GM13976 (cell line): ENCODE results near the gene AMDHD2.

Source experiments
- DNase-seq: peaks from one replicate; pipeline ENCODE4 v3.0.0; 2012; ENCODE audit warnings: low spot score
- CTCF ChIP-seq: IDR thresholded peaks from 2 replicates; pipeline ENCODE4 v1.5.1; 2012; ENCODE audit warnings: borderline replicate concordance, mild to moderate bottlenecking; ENCODE audit not compliant: insufficient read depth; ENCODE audit errors: extremely low read depth, missing control alignments, control extremely low read depth
- in situ Hi-C: fragments of 300-500 bp; cut with MboI; formaldehyde crosslinking; loops from one replicate; pipeline ENCODE4 v1.12.0; 2022; ENCODE audit warnings: low sequenced_read_pairs, mixed read lengths, inconsistent platforms; ENCODE audit not compliant: unreplicated experiment

The AMDHD2 gene

DNA sequence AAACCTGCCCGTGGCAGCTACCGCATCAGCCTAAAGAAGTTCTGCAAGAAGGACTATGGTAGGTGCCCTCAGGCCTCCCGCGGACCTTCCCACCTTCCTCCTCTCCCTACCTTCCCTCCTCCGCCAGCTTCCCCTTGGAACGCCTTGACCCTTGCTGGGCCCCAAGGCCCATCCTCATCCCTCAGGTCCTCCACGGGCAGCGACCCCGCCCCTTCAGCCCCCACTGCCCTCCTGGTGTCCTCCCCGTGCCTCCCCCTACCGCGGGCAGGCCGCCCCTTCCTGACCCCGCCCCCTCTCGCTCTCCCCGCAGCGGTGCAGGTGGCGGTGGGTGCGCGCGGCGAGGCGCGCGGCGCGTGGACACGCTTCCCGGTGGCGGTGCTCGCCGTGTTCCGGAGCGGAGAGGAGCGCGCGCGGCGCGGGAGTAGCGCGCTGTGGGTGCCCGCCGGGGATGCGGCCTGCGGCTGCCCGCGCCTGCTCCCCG lies 46.7 kb upstream of the AMDHD2 start:
- no peak for DNase-seq
- in situ Hi-C loops, result no loop called here
- no peak for TF ChIP-seq CTCF

- DNase-seq, result peak; percentile 80
- in situ Hi-C loops, result no loop called here
- TF ChIP-seq CTCF, result peak; percentile 81
These were observed 45.9 kb upstream of the AMDHD2 start for GRCh38 chr16:2473999-2474876.

DNA sequence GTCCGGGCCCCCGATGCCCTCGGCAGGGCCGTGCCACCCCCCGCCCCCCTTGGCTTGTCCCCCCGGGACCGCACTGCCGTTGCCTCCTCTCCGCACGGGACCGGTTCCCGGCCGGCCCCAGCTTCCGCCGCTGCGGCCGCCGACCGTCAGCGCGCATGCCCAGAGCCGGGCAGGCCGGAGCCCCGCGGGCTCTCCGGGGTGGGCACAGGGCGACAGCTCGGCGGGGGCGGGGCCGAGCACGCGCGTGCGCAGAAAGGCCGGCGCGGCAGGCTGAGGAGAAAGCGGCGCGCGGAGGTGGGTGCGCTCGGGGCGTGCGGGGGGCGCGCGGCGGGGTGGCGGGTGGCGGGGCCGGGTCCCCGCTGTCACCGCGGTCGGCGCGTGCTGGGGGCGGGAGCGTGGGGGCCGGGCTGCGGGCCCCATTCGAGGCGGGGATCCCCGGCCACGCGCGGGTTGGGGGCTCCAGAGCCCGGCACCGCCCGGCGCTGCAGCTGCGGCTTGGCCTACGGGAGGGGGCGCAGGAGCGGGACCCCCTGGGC lies 45.2 kb upstream of the AMDHD2 start, which contains the start of gene TBC1D24:
TBC1D24 (plus strand) TSS at position 251 of the 536 bp plus-strand sequence. CDS start 21,022 bp downstream, outside the sequence.
- TF ChIP-seq CTCF, result no peak
- in situ Hi-C loops, result loop anchor here (25.0 kb wide), 1 partner anchor 463 kb away; the partner anchor contains the start of genes NPW and ZNF598
- DNase-seq, result peak; percentile 99

GRCh38 chr16:2475413-2476344 lies 44.5 kb upstream of the AMDHD2 start:
- peak; percentile 66 for DNase-seq
- in situ Hi-C loops, result loop anchor here (25.0 kb wide), 1 partner anchor 463 kb away; the partner anchor contains the start of genes NPW and ZNF598
- TF ChIP-seq CTCF, result no peak

DNA sequence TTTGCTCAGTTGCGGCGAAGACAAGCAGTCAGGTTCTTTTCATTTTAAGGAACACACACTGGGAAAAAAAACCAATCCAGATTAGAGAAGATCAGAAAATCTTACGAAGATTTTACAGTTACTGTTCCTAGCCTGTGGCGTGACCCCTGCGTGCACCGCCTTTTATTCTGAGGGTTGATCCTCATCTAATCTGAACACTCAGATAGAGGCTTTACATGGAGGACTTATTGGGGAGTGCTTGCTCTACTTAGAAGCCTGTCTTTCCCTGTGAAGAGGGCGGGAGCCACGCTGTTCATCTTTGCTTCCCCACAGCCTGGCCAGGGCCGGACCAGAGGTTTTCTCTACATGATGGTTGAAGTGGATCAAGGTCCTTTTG lies 43.8 kb upstream of the AMDHD2 start:
- no peak for TF ChIP-seq CTCF
- DNase-seq, result no peak
- in situ Hi-C loops, result loop anchor here (25.0 kb wide), 1 partner anchor 464 kb away; the partner anchor contains the start of genes NPW and ZNF598

DNA sequence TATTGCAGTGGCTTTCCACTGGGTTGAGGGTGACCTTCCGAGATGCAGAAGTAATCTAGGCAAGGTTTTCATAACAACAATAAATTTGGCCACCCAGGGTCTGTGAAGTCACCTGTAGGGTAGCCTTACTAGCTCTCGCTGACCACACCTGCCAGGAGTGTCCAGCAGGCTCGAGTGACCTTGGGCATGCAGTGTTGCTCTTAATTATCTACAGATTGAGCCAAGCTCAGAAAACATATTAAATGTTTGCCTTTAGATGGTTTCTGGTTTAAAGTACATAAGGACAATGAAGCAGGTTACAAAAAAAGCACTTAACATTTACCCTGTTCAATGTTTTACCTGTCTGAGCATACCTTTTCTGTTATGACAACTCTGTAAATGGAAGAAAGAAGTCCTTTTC lies 43.4 kb upstream of the AMDHD2 start:
- in situ Hi-C loops, result loop anchor here (25.0 kb wide), 1 partner anchor 464 kb away; the partner anchor contains the start of genes NPW and ZNF598
- no peak for DNase-seq
- TF ChIP-seq CTCF, result no peak
